HUES64 (cell line): ENCODE data around the gene ETHE1. TPM values are rescaled to one million over a fixed set of nuclear protein-coding genes. Genes with fewer than 3 reads are reported as not detected.

Experiments
- H3K27ac ChIP-seq: 2 replicates; pipeline ENCODE4 v1.7.0; 2013; ENCODE audit warnings: low read depth, low read length, inconsistent platforms
- H3K27me3 ChIP-seq: 2 replicates; pipeline ENCODE4 v1.6.1; 2013; ENCODE audit warnings: mild to moderate bottlenecking, low read length; ENCODE audit not compliant: insufficient read depth
- H3K36me3 ChIP-seq: 2 replicates; pipeline ENCODE4 v1.6.1; 2013; ENCODE audit warnings: mild to moderate bottlenecking, low read length; ENCODE audit not compliant: insufficient read depth
- H3K4me1 ChIP-seq: 2 replicates; pipeline ENCODE4 v1.6.1; 2013; ENCODE audit warnings: mild to moderate bottlenecking, low read length, moderate library complexity; ENCODE audit not compliant: insufficient read depth
- H3K4me3 ChIP-seq: 2 replicates; pipeline ENCODE4 v1.5.1; 2013; ENCODE audit warnings: mild to moderate bottlenecking, low read length, moderate library complexity
- H3K9ac ChIP-seq: 2 replicates; pipeline ENCODE4 v1.6.1; 2013; ENCODE audit warnings: mild to moderate bottlenecking, low read depth, low read length
- H3K9me3 ChIP-seq: 2 replicates; pipeline ENCODE4 v1.6.1; 2013; ENCODE audit warnings: low read depth, low read length; ENCODE audit not compliant: insufficient read depth
- WGBS: fragments of 150-250, 120-280 bp; methylation state at CpG from one replicate; pipeline ENCODE4 v1.1.7; 2013; ENCODE audit warnings: missing lambda C conversion rate; 5-methylcytosine and 5-hydroxymethylcytosine counted together
- polyA plus RNA-seq, 2 experiments: library from polyadenylated mRNA; stranded (reverse); fragments of 50-300 nt; gene quantifications; one replicate each; pipeline ENCODE4 v1.2.3, GENCODE V29; 2013

ETHE1 gene
- 11.8 TPM for polyA plus RNA-seq (2013, experiment 1 of 2)
- 17.4 TPM for polyA plus RNA-seq (2013, experiment 2 of 2)

DNA sequence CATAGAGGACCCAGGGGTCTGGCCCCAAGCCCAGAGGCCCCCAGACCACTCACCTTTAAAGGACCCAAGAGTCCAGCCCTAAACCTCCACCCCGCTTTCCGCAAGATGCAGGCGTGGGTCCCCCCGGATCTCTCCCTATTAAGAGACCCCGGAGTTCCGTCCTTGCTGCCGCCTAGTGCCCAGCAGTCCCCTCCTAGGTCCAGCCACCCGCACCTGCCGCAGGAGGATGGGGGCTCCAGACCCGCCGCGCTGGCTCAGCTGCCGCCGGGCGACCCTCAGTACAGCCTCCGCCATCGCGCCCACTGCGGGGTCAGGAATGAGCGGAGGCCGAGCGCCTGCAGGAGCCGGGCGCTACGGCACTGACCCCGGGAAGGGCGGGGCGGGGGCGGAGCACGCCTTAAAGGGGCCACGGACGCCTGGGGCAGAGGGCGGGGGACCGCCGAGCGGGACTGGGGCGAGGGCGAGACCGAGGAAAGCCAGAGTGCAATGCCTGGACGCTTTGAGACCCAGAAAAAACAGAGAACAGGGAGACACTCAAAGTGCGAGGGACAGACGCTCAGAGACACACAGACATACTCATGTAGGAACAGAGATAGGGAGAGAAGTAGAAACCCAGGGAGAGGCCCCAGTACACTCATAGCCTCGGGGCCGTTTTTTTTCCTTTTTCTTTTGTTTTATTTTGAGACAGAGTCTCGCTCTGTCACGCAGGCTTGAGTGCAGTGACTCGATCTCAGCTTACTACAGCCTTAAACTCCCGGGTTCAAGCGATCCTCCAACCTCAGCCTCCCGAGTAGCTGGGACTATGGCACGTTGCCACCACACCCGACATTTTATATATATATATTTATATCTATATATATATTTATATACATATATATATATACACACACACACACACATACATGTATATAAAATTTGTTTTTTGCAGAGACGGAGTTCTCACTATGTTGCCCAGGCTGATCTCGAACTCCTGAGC lies at the start of gene ETHE1:
TSS of gene ETHE1 (minus strand) at position 318 of the 976 bp plus-strand sequence. CDS start at position 294, 24 bp downstream.
- 5% methylated on average over 51 of the region's 54 CpGs for WGBS
- Histone ChIP-seq H3K36me3 (no peaks in the 10 kb centered on the region), H3K9ac (peak within 1 kb of the TSS; percentile 62), H3K4me3 (peak within 1 kb of the TSS; percentile 92), H3K27ac (no peak within 1 kb of the TSS), H3K9me3 (no peaks in the 10 kb centered on the region), H3K4me1 (peaks cover 9% of the 10 kb centered on the region), H3K27me3 (peaks cover 31% of the 10 kb centered on the region)

- Histone ChIP-seq H3K9me3 (no peaks in the 10 kb centered on the region), H3K27ac (peak overlapping the region; percentile 60; the same call in 1 of the 2 replicates), H3K9ac (peak overlapping the region; percentile 62), H3K36me3 (peaks cover 23% of the 10 kb centered on the region; the same call in 1 of the 2 replicates), H3K4me3 (peak overlapping the region; percentile 90), H3K4me1 (peaks cover 10% of the 10 kb centered on the region; the same call in 1 of the 2 replicates), H3K27me3 (no peaks in the 10 kb centered on the region)
- 84% methylated on average over 37 of the region's 37 CpGs for WGBS
Observed at GRCh38 chr19:43575955-43576878, 49.2 kb upstream of the ETHE1 start.

DNA sequence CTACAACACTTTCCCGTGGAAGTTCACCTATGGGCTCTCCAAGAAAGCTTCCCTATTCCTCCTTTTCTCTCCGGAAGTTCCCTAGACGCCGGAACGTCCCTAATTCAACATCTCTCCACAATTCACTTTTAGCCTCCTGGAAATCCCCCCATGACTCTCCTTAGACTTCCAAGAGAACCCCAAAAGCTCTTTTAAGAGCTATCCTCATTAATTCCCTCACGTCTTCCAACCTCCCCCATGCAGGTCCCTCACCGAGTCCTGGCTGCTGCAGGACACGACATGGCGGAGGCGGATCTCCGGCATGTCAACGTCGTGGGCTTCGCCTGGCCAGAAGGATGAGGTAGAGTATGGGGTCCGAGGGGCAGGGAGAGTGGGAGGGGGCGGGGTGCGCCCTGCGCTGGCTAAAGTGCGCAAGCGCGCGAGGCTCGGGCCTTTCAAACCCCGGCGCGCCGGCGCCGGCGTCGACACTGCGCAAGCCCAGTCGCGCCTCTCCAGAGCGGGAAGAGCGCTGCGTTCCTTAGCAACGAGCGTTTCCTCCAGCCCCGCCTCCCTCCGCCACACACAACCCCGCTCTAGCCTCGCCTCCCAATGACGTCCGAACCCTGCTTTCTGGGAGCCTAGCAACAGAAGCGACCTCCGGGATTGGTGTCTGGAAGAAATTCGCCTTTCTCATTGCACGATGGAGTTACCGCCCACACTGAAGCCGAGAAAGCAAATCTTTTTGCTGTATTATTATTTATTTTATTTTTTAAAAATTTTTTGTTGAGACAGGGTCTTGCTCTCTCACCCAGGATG lies 48.4 kb upstream of the ETHE1 start, which contains the start of the genes PINLYP and XRCC1:
TSS of gene PINLYP (plus strand) at position 646 of the 795 bp plus-strand sequence. CDS start 1,391 bp downstream, outside the sequence.
TSS of gene XRCC1 (minus strand) at position 372 of the 795 bp plus-strand sequence. CDS start at position 303, 69 bp downstream.
- peak within 1 kb of the TSS; percentile 72 for H3K27ac ChIP-seq
- no peaks in the 10 kb centered on the region for H3K9me3 ChIP-seq
- peaks cover 23% of the 10 kb centered on the region; the same call in 1 of the 2 replicates for H3K36me3 ChIP-seq
- peaks cover 10% of the 10 kb centered on the region; the same call in 1 of the 2 replicates for H3K4me1 ChIP-seq
- H3K4me3 ChIP-seq, result peak within 1 kb of the TSS; percentile 90
- peak within 1 kb of the TSS; percentile 87 for H3K9ac ChIP-seq
- H3K27me3 ChIP-seq, result no peaks in the 10 kb centered on the region
- under 1% methylated on average over 50 of the region's 51 CpGs for WGBS

- Histone ChIP-seq H3K9ac (peak overlapping the region; percentile 87), H3K9me3 (no peaks in the 10 kb centered on the region), H3K4me1 (peaks cover 10% of the 10 kb centered on the region; the same call in 1 of the 2 replicates), H3K27ac (peak overlapping the region; percentile 72), H3K4me3 (peak overlapping the region; percentile 90), H3K27me3 (no peaks in the 10 kb centered on the region), H3K36me3 (peaks cover 23% of the 10 kb centered on the region; the same call in 1 of the 2 replicates)
- WGBS, result 64% methylated on average over 12 of the region's 12 CpGs
Observed at GRCh38 chr19:43574424-43575155, 47.6 kb upstream of the ETHE1 start.

GRCh38 chr19:43572171-43572588 lies 45.2 kb upstream of the ETHE1 start:
- peaks cover 23% of the 10 kb centered on the region; the same call in 1 of the 2 replicates for H3K36me3 ChIP-seq
- no peak overlapping the region for H3K27ac ChIP-seq
- no peaks in the 10 kb centered on the region for H3K9me3 ChIP-seq
- H3K9ac ChIP-seq, result no peak overlapping the region
- no peak overlapping the region for H3K4me3 ChIP-seq
- H3K27me3 ChIP-seq, result no peaks in the 10 kb centered on the region
- H3K4me1 ChIP-seq, result peaks cover 10% of the 10 kb centered on the region; the same call in 1 of the 2 replicates
- WGBS, result 96% methylated on average over 3 of the region's 3 CpGs

DNA sequence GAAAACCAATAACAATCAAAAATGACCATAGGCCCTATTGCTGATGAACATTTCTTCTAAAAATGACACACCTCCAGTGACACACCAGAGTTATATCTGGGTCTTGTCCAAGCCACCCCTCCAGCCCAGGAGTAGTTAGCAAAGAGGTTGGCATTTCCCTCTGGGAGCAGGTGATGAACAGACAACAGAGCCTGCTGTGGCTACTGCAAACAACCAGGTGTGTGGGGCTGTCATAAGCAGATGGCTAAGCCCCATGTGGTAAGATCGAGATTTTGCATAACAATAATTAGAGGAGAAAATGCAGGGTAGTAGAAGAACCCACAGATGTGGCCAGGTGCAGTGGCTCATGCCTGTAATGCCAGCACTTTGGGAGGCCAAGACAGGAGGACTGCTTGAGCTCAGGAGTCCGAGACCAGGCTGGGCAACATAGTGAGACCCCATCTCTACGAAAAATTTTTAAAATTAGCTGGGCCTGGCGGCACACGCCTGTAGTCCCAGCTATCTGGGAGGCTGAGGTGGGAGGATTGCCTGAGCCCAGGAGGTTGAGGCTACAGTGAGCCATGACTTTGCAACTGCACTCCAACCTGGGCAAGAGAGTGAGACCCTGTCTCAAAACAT lies 43.3 kb upstream of the ETHE1 start:
- Histone ChIP-seq H3K4me3 (no peak overlapping the region), H3K9ac (no peak overlapping the region), H3K9me3 (no peaks in the 10 kb centered on the region), H3K4me1 (0 out of 2 replicates have a peak, but pooled peaks cover 4% of the 10 kb centered on the region), H3K27me3 (no peaks in the 10 kb centered on the region), H3K27ac (no peak overlapping the region), H3K36me3 (peaks cover 23% of the 10 kb centered on the region; the same call in 1 of the 2 replicates)
- WGBS, result 95% methylated on average over 5 of the region's 5 CpGs

DNA sequence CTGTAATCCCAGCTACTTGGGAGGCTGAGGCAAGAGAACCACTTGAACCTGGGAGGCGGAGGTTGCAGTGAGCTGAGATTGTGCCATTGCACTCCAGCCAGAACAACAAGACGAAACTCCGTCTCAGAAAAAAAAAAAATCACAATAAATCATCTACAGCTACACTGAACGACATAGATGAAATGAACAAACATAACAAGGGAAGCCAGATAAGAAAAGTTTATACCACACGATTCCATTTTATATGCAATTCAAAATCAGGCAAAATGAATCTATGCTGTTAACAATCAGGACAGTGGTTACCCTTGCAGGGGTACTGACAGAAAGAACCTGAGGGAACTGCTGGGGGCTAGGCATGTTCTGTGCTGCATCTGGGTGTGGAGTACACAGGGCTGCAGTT lies 42.7 kb upstream of the ETHE1 start:
- 0 out of 2 replicates have a peak, but pooled peaks cover 3% of the 10 kb centered on the region for H3K4me1 ChIP-seq
- peaks cover 23% of the 10 kb centered on the region; the same call in 1 of the 2 replicates for H3K36me3 ChIP-seq
- no peak overlapping the region for H3K4me3 ChIP-seq
- no peaks in the 10 kb centered on the region for H3K27me3 ChIP-seq
- no peaks in the 10 kb centered on the region for H3K9me3 ChIP-seq
- no peak overlapping the region for H3K27ac ChIP-seq
- 97% methylated on average over 5 of the region's 5 CpGs for WGBS
- H3K9ac ChIP-seq, result no peak overlapping the region

GRCh38 chr19:43564800-43565199 lies 37.8 kb upstream of the ETHE1 start:
- H3K9ac ChIP-seq, result no peak overlapping the region
- 94% methylated on average over 9 of the region's 9 CpGs for WGBS

DNA sequence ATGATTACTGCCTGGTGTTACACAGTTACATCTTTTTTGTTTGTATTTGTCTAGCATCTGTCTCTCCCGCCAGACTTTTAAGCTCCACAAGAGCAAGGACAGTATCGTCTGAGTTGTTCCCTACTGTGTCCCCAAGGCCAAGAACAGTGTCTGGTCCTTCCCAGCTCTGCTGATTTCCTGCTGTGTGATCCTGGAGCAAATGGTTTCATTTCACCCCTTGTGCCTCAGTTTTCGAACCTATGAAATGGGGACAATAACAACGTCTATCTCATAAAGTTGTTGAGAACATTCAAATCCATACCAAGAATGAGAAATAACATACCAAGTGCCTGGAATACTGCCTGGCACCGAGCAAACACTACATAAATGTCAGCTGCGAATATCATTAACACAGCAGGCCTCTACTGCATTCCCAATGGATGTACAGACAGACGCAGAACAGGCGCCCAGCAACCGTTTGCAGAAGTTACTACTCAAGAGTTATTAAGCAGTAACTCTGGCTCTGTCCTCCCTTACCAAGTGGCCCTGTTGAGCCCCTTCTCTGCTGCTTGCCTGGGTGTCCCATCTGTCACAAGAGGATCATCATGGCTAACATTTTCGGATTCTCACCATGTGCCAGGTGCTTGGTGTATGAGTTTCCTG lies 36.9 kb upstream of the ETHE1 start:
- Histone ChIP-seq H3K9me3 (no peaks in the 10 kb centered on the region), H3K27me3 (no peaks in the 10 kb centered on the region), H3K27ac (no peak overlapping the region), H3K4me3 (no peak overlapping the region), H3K4me1 (no peaks in the 10 kb centered on the region), H3K36me3 (peaks cover 20% of the 10 kb centered on the region; the same call in 1 of the 2 replicates), H3K9ac (no peak overlapping the region)
- WGBS, result 84% methylated on average over 10 of the region's 10 CpGs

More at GRCh38 chr19:43564800-43565199, 37.8 kb upstream of the ETHE1 start:
- Histone ChIP-seq H3K4me1 (no peaks in the 10 kb centered on the region), H3K27ac (no peak overlapping the region), H3K27me3 (no peaks in the 10 kb centered on the region), H3K9me3 (no peaks in the 10 kb centered on the region), H3K36me3 (peaks cover 16% of the 10 kb centered on the region; the same call in 1 of the 2 replicates), H3K4me3 (no peak overlapping the region)
